SH-SY5Y (cell line): ENCODE measurements around the gene RPL12.

ENCODE experiments used
- GATA2 ChIP-seq: IDR thresholded peaks from 2 replicates; pipeline ENCODE4 v1.6.1; 2011; ENCODE audit warnings: mild to moderate bottlenecking, low read depth, low read length
- GATA3 ChIP-seq: IDR thresholded peaks from 2 replicates; pipeline ENCODE4 v1.6.1; 2011; ENCODE audit warnings: low read depth, mild to moderate bottlenecking, low read length, moderate library complexity

DNA sequence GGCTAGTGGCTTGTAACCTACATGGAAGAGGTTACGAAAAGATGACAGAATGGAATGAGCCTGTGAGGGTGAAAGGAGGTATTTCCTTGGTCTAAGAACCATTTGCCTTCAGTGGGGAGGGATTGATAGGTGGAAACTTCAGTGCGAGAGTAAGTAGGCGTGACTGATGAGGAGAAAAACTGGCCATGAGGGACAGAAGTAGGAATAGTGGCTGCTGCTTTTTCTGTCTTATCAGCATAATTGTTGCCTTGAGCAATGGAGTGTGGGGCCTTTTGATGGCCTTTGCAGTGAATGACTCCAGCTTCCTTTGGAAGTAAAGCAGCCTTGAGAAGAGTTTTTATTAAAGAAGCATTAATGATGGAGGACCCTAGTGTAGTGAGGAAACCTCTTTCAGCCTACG, 36.1 kb downstream of the RPL12 start:
- TF ChIP-seq GATA2 (no peak), GATA3 (no peak)
